HL-60 (cell line): Measurements from ENCODE around the gene ATP8A2.

Experiments
- DNase-seq, 2 experiments: peaks; one replicate each; pipeline ENCODE4 v3.0.0-alpha.2; 2010 to 2020; ENCODE audit warnings: low read depth in 1 of 2, low spot score in 1 of 2
- H3K27ac ChIP-seq: fragments of 250-450 bp; sonication (Bioruptor Pico); replicated peaks from 2 replicates; pipeline ENCODE4 v1.5.1; 2020; ENCODE audit warnings: mild to moderate bottlenecking, moderate library complexity
- H3K27me3 ChIP-seq: fragments of 250-450 bp; sonication (Bioruptor Pico); 2 replicates; pipeline ENCODE4 v1.5.1; 2021; ENCODE audit warnings: mild to moderate bottlenecking, moderate library complexity; ENCODE audit not compliant: insufficient read depth, poor library complexity, severe bottlenecking
- H3K4me3 ChIP-seq: replicated peaks from 2 replicates; pipeline ENCODE4 v1.5.1; 2011; ENCODE audit warnings: mild to moderate bottlenecking, control low read depth, low read length; ENCODE audit not compliant: insufficient read depth
- CTCF ChIP-seq: IDR thresholded peaks from one replicate; pipeline ENCODE4 v1.5.1; 2011; ENCODE audit warnings: low read length, control low read depth, inconsistent platforms; ENCODE audit not compliant: insufficient read depth
- GABPA ChIP-seq: IDR thresholded peaks from 2 replicates; pipeline ENCODE4 v1.6.1; 2012; ENCODE audit warnings: low read depth
- POLR2AphosphoS5 ChIP-seq: IDR thresholded peaks from 2 replicates; pipeline ENCODE4 v1.6.1; 2012; ENCODE audit warnings: low read depth
- REST ChIP-seq: IDR thresholded peaks from 2 replicates; pipeline ENCODE4 v1.6.1; 2012; ENCODE audit warnings: low read depth; ENCODE audit not compliant: insufficient replicate concordance
- SPI1 ChIP-seq: IDR thresholded peaks from 2 replicates; pipeline ENCODE4 v1.6.1; 2012; ENCODE audit warnings: low read depth, mild to moderate bottlenecking, borderline replicate concordance

The ATP8A2 gene

GRCh38 chr13:25455146-25455545 lies 83.4 kb downstream of the ATP8A2 start:
- DNase-seq: no peak
- TF ChIP-seq CTCF: no peak
- no peak for TF ChIP-seq GABPA
- TF ChIP-seq POLR2AphosphoS5: no peak
- no peak for TF ChIP-seq SPI1
- TF ChIP-seq REST: no peak
- no peak overlapping the region for H3K4me3 ChIP-seq
- peaks cover 3% of the 10 kb centered on the region for H3K27me3 ChIP-seq
- H3K27ac ChIP-seq: no peak overlapping the region

GRCh38 chr13:25457566-25457965 lies 85.8 kb downstream of the ATP8A2 start:
- Histone ChIP-seq H3K27me3 (peaks cover 2% of the 10 kb centered on the region), H3K27ac (no peak overlapping the region), H3K4me3 (no peak overlapping the region)
- DNase-seq: no peak
- TF ChIP-seq REST (no peak), GABPA (no peak), POLR2AphosphoS5 (no peak), SPI1 (no peak), CTCF (no peak)

GRCh38 chr13:25462301-25463125 lies 90.7 kb downstream of the ATP8A2 start:
- no peak overlapping the region for H3K27ac ChIP-seq
- no peak for DNase-seq
- no peak overlapping the region for H3K4me3 ChIP-seq
- TF ChIP-seq CTCF (no peak), REST (no peak), GABPA (no peak), POLR2AphosphoS5 (no peak), SPI1 (no peak)
- peaks cover 8% of the 10 kb centered on the region for H3K27me3 ChIP-seq
